8988T (cell line): ENCODE measurements around the gene TDP1.
"Not testable (repeated sequence)": the region's sequence is repeated elsewhere in the genome, so short reads cannot be mapped to it uniquely, and the experiment has no call there.

Source experiments
- DNase-seq: peaks from one replicate; pipeline ENCODE4 v3.0.0; 2011

Gene TDP1

GRCh38 chr14:89992273-89992672 is 36.5 kb downstream of the TDP1 start:
- DNase-seq = no peak

- no peak for DNase-seq
Observed at GRCh38 chr14:89996963-89997362, 41.2 kb downstream of the TDP1 start.

DNA sequence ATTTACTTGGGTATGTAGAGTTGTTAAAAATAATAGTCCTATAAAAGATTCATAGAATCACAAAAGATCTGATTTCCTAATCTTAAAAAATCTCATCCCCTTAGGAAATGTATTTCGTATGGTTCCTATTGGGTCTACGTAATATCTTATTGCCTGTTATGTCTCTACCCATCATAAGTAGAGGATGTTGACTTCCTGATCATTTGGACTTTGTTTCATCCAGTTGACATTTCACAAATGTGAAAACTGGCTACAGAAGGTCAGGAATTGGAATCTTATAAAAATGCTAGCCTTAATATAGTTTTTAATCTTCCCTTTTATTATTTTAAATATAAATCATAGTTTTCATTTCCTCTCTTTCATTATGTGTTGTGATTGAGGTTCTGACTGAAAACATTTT is 45.2 kb downstream of the TDP1 start:
- no peak for DNase-seq

- DNase-seq = no peak
Observed at GRCh38 chr14:90003526-90004307, 48.0 kb downstream of the TDP1 start.

GRCh38 chr14:90005441-90005840 is 49.7 kb downstream of the TDP1 start:
- DNase-seq = no peak

- DNase-seq = no peak
Observed at GRCh38 chr14:90005939-90006530, 50.3 kb downstream of the TDP1 start.

- DNase-seq = no peak
Observed at GRCh38 chr14:90017371-90017770, 61.6 kb downstream of the TDP1 start.

- DNase-seq = no peak
Observed at GRCh38 chr14:90019824-90020523, 64.2 kb downstream of the TDP1 start.

DNA sequence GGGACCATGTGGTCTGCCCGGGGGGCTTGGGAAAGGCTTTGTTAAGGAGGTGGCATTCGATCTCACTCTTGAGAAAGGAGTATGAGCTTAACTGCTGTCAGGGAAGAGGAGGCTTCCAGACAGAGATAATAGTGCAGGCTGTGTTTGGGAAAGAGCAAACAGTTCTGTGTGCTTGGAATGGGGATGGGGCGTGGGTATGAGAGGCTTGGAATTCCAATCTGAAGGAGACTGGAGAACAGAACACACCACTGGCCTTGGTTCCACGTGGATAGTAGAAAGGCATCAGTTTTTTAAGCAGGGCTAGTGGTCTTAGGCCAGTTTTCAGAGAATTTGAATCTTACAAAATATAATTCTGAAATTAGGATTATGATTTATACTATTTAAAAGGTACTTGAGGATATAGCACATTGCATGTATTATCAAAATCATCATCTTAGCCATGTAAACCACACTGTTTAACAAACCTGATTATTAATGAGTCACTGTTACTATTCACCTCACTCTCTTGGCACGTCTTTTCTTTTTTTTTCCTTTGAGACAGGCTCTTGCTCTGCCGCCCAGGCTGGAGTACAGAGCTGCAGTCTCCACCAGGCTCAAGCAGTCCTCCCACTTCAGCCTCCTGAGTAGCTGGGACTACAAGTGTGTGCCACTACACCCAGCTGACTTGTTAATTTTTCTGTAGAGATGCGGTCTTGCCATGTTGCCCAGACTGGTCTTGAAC is 67.6 kb downstream of the TDP1 start:
- DNase-seq = no peak

- no peak for DNase-seq
Observed at GRCh38 chr14:90024910-90025309, 69.2 kb downstream of the TDP1 start.

DNA sequence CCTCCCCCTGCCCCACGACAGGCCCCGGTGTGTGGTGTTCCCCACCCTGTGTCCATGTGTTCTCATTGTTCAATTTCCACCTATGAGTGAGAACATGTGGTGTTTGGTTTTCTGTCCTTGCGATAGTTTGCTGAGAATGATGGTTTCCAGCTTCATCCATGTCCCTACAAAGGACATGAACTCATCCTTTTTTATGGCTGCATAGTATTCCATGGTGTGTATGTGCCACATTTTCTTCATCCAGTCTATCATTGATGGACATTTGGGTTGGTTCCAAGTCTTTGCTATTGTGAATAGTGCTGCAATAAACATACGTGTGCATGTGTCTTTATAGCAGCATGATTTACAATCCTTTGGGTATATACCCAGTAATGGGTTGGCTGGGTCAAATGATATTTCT is 70.9 kb downstream of the TDP1 start:
- DNase-seq = not testable (repeated sequence)

- DNase-seq = no peak
Observed at GRCh38 chr14:90027842-90028241, 72.1 kb downstream of the TDP1 start.

DNA sequence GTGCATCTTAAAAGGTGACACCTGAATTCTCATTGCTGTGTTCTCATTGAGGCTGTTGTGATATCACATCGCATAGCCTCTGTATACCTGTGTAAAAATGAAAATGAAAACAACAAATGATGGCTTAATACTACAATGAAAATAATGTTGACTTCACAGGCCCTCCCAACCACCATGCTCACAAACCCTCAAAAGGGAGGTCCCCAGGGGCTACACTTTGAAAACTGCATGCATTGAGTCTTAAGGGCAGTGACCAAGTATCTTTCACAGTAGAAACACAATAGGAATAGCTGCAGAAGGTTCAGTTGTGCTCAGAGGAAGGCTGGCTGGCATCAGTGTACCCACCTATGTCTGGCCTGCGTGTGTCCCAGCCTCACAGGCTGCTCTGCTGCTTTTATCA is 78.4 kb downstream of the TDP1 start:
- no peak for DNase-seq

- no peak for DNase-seq
Observed at GRCh38 chr14:90034835-90035525, 79.3 kb downstream of the TDP1 start.

DNA sequence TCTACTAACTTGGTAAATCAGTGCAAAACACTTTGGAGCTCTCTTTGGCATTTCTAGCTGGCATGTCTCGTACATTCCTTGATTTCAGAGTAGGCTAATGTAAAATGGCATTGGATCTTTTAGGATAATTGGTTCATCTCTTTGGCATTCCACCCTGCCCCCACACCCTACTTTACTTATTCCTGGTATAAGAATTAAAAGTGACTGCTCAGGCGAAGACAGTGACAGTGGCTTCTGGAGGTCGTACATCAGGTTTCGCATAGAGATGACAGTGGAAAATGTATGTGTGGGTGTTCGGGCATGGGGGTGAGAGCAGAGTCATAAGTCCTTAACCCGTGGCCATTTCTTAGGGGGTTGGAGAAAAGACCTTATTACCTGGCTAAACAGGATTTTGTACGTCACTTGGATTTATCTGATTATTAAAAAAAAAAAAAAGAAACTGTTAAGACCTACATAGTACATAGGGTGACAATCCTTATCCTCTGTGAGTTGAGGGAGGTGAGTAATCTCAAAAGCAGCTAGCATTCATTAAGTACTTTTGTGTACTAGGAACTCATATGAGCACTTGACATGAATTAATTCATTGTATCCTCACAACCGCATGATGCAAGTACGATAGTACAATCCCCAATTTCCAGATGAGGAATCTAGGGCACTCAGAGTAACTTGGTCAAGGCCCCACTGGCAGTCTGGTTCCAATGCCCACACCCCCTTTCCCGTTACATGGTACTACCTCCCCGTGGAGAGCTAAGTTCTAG is 83.7 kb downstream of the TDP1 start:
- DNase-seq = no peak

DNA sequence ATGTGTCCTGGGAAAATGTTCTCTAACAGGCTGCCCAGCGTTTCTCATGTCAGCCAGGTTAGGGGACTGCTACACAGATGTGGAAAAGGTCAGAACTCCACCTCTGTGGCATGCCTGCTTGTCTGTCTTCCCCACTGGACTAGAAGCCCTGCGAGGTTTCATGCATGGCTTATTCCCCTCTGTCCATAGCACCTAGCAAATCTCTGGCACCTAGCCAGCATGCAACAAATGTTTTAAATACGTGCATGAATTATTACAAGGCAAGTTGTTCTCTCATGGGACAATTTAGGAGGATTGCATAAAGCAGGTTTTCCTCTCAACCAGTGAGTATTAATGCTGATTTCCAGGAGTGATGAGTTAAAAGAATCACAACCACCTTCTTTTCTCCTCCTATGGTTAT is 84.7 kb downstream of the TDP1 start:
- DNase-seq = no peak

- DNase-seq = no peak
Observed at GRCh38 chr14:90042496-90043252, 86.9 kb downstream of the TDP1 start.

DNA sequence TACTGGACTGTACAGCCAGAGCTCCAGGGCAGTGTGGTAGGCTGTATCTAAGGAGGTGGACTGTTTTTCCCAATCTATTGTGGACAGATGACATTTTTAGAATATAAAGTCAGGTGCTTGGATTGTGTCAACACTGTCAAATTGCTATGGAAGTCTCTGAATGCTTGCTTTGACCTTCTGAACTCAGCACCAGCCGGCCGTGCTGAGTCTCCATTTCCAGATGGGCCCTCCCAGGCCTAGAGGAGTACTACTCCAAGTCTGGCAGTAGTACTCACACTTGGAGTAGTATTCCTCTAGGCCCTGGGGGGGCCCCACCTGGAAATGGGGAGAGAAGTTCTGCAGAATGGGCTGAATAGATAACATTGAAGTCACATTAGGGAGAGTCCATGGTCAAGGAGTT is 89.9 kb downstream of the TDP1 start:
- no peak for DNase-seq

DNA sequence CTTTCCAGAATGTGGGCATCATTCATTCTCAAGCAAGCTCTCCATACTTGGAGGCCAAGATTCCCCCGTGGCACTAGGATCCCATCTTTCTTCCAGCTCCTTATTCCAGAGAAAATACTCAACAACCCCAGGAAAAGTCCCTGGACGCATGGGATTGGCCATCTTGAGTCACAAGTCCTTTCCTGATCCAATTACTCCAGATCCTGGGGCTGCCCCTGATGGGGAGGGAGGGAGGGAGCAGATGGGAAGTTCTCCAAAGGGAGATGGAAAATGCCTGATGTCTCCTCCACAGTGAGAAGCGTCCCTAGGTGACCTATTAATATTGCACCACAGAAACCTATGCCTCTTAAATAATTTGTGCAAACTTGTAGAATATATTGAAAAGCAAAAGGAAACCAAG is 93.7 kb downstream of the TDP1 start:
- DNase-seq = no peak

DNA sequence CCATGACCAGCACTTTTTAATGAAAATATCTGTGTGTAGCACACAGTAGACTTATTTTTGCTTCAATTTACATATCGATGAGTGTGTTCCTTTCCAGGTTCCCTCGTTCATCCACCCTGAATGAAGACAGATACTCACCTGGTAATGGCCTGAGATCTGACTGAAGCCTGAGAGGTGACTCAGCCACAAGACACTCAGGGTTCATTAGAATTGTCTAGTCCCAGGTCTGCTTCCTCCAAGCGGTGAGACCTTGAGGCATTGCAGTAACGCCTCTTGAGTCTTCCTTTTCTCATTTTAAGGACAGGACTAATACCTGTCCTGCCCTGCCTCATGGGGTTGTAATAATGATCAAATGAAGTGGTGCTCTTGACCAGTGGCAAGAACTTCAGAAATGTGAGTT is 94.5 kb downstream of the TDP1 start:
- no peak for DNase-seq

GRCh38 chr14:90053044-90053443 is 97.3 kb downstream of the TDP1 start:
- no peak for DNase-seq
